Activated CD8-positive, alpha-beta memory T cell treated with anti-CD3 and anti-CD28 coated beads for 4 hours (primary cell): ENCODE data around the gene TDRD9.

Experiments used
- DNase-seq, 2 donors: peaks; one replicate each; pipeline ENCODE4 v3.0.0-alpha.2; 2020; ENCODE audit warnings: low read depth in 2 of 2

The TDRD9 gene

GRCh38 chr14:104090071-104090748, 162.0 kb downstream of the TDRD9 start:
- no peak for DNase-seq

- DNase-seq = no peak
Measured at GRCh38 chr14:104091061-104091926, 163.0 kb downstream of the TDRD9 start.

- DNase-seq = no peak
Measured at GRCh38 chr14:104091927-104092771, 163.9 kb downstream of the TDRD9 start.

GRCh38 chr14:104092931-104093365, 164.7 kb downstream of the TDRD9 start:
- no peak for DNase-seq

GRCh38 chr14:104093366-104094055, 165.3 kb downstream of the TDRD9 start:
- DNase-seq = no peak

- DNase-seq = no peak
Measured at GRCh38 chr14:104094056-104094708, 165.9 kb downstream of the TDRD9 start.

- peak; percentile 27 to 38 for DNase-seq
Measured at GRCh38 chr14:104094709-104095425, 166.6 kb downstream of the TDRD9 start.

GRCh38 chr14:104095426-104096310, 167.4 kb downstream of the TDRD9 start:
- DNase-seq = no peak

GRCh38 chr14:104096318-104096717, 168.1 kb downstream of the TDRD9 start:
- no peak for DNase-seq

- DNase-seq = no peak
Measured at GRCh38 chr14:104096751-104097700, 168.8 kb downstream of the TDRD9 start.

GRCh38 chr14:104098272-104099095, 170.2 kb downstream of the TDRD9 start:
- no peak for DNase-seq

- DNase-seq = no peak
Measured at GRCh38 chr14:104099096-104100041, 171.1 kb downstream of the TDRD9 start.

GRCh38 chr14:104100171-104101085, 172.2 kb downstream of the TDRD9 start:
- no peak for DNase-seq

- no peak for DNase-seq
Measured at GRCh38 chr14:104101086-104101621, 172.9 kb downstream of the TDRD9 start.
